Stimulated activated CD4-positive, alpha-beta T cell treated with anti-CD3 and anti-CD28 coated beads, Interleukin-15, amount 100 ng/mL, for 1 hour (primary cell): ENCODE results near the gene DPCD.

Source experiments
- DNase-seq, 2 donors: peaks; one replicate each; pipeline ENCODE4 v3.0.0-alpha.2; 2020; ENCODE audit warnings: low read depth in 1 of 2, low spot score in 1 of 2

Gene DPCD

DNA sequence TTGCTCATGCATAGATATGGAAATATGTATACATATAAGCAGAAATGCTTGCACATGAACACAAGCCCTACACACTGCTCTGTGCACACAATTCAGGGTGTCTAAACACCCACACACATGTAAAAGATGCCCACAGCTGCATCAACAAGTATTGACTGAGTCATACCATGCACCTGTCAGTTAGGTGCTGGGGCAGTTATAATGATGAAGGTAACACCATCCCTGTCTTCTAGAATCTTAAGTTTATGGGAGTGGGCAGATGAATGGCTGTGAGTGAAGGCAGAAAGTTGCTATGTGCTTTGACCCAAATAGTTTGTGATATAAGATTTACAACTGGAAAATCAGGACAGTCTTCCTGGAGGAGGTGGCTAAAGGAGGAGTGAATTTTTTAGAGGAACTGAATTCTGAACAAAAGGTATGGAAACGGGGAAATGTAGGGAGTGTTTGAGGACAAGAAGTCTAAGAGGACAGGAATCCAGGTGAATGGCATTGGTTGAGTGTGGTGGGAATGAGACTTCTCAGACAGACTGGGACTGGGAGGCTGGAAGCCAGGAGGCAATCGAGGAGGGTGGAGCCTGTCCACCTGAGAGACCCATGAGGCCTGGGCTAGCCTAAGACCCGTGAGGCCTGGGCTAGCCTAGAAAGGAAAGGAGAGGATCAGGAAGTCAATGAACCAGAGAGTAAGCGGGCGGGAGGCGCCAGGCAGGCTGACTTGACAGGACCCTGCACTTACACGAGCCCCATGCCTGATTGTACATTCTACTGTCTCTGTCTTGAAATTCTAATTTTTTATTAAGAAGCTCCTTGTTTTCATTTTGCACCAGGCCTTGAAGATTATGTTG, 20.7 kb upstream of the DPCD start:
- DNase-seq = no peak

DNA sequence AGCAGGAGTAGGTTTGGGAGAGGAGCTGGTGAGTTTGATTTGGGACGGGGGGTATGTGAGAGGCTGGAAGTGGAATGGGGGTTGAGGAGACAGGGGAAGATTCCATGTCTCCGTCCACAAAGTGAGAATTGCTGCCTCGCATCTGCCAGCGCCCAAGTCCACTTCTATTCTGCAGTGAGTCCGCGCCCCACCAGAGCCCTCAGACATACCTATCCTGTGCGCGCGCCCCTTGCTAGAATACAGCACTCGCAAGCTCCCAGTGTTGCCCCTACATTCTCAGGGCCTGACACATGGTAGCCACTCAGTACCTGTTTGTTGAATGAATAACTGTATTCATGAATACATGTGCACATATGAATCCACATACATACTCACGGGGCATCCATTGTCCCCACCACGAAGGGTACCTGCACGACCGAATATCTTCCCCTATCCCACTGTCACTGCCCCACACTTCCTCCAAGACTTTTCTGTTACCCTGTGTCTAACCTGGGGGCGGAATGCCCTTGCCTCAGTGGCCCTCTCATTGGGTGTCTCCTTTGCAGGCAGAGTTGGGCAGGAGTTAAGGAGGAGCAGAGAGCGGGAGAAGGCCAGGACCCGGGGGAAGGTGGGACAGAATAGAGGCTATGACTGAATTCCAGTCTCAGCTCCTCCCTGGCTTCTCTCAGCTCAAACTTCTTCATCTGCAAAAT, 19.9 kb upstream of the DPCD start:
- no peak for DNase-seq

DNA sequence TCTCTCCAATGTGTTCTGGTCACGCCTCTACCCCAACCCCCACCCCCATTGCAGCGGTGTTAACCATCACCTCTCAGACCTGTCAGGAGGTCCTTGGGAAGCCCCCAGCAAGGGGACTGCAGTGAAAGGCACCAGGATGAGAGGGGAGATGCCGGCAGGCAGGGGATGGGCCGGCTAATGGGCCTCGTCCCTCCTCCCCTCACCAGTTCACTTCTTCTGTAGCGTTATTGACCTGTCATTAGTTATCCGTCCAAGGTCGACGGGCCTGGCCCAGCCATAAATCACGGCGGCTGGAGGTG, 18.8 kb upstream of the DPCD start:
- no peak for DNase-seq

GRCh38 chr10:101569622-101570427, 18.3 kb upstream of the DPCD start:
- DNase-seq = peak; percentile 61 to 74

GRCh38 chr10:101570428-101571270, 17.5 kb upstream of the DPCD start:
- no peak for DNase-seq

GRCh38 chr10:101571271-101571925, 16.7 kb upstream of the DPCD start:
- DNase-seq = no peak

GRCh38 chr10:101572126-101572525, 16.0 kb upstream of the DPCD start:
- DNase-seq = no peak

GRCh38 chr10:101572785-101573184, 15.3 kb upstream of the DPCD start:
- DNase-seq = no peak

DNA sequence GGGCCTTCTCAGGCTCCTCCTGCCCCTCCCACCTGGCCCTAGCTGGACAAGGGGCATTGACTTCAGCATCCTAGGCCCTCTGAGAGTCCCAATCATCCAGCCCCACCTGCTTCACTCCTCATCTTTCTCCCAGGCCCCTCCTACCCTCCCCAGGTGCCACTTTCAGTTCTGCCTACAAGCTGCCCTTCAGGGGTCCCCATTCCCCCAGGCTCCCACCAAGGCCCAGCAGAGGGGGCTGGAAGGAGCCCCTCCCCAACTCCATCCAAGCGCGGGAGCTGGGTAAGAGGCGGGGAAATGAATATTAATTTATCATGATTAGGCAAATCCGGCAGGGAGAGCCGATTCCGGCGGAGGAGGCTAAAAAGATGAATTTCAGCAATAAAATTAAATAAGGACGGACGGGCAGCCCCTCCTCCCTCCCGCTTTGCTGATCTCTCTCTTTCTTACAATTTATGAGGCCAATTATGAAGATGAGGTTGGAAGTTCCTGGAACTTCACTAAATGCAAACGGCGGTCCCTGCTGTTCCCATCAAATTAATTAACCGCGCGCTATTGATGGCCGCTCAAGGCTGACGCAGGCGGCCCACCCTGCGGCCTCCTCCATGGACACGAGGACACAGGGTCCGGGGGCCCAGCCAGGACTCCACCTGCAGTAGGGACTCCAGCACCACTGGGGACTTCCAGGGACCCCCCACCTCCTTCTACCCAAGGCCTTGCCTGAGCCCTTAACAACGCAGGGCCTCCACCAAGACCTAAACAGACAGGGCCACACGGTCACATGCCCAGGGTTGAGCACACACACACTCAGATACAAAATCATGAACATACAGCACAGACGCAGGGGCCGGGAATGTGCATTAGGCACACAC, 14.0 kb upstream of the DPCD start:
- DNase-seq = no peak

DNA sequence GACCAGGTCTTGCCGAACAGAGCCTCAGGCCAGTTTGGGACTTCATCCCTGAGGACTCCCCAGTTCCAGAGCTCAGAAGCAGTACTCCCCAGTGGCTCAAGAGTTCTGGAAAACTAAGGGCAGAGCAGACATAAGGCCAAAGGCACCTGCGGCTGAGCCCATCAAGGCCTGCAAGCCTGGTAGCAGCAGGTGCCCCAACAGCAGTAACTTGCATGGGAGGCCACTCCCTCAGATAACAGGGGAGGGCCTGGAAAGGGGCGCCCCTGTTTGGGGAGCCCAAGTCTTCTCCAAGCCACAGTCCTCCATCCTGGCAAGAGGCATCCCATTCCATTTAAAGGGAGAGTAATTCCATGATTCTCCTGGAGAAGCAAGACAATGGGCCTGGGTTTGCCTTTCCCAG, 13.0 kb upstream of the DPCD start:
- DNase-seq = no peak

DNA sequence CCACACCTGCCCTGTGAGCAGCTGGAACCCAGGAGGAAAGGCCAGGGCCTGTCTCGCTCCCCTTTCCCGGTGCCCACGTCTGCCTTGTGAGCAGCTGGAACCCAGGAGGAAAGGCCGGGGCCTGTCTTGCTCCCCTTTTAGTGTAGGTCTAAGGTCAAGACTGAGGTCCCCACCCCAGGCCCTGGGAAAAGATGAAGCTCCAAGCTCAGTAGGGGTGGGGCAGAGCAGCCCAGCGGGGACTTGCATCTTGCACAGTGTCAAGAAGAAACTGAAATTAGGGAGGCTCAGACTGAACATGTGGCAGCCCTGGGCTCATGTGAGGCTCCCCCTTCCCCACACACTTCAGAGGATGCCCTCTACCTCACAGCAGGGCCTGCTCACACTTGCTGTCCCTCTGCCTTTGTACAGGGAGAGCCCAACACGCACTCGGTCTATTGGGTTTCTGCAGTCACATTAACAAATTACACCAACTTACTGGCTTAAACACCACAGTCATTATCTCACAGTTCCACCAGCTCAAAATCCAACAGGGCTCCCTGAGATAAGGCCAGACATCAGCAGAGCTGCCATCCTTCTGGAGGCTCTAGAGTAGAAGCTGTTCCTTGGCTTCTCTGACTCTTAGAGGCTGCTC, 12.4 kb upstream of the DPCD start:
- no peak for DNase-seq

DNA sequence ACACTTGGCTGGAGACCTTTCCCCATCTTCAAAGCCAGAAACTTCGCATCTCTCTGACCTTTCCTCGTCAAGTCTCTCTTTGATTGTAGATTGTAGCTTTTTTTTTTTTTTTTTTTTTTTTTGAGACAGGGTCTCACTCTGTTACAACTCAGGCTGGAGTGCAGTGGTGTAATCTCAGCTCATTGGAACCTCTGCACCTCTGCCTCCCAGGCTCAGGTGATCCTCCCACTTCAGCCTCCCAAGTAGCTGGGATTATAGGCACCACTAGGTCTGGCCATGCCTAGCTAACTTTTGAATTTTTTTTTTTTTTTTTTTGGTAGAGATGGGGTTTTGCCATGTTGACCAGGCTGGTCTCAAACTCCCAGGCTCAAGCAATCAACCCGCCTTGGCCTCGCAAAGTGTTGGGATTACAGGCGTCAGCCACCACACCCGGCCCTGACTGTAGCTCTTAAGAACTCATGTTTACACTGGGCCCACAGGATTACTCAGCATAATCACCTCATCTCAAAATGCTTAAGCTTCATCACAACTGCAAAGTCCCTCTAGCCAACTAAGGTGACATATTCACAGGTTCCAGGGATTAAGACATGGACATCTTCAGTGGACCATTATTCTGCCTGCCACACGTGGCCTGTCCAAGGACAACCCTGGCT, 11.8 kb upstream of the DPCD start:
- DNase-seq = no peak

DNA sequence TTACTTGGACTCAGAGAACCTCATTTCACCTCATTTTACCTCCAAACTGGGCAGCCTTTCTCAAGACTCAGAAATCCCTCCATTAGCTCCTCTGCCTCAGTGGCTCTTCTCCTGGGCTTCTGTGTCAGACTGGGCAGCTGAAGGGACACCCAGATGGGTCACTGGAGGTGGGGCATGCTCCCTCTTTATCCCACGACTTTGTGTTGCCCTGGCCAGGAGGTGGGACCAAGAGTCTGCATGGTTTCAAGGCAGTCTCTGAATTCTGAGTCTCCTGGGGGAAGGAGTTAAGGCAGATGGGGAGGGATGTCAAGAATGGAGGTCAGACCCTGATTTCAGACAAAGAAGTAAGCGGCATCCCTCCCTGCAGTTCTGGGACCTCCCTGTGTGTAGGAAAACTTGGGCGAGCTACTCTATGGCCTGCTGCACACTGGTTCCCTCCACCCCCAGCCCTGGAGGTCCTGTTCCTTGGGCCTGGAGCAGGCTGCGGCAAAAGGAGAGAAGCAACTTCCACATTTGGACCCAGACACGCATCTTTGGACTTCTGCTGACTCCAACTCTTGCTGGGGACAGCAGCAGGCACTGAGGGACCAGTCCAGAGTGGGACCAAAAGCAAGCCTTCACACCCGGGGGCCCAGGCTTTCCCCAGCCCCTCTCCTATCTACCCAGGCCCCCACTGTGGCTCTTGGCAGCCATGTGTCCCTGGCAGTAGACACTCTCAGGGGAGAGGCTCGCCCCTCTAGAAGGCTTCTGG, 10.8 kb upstream of the DPCD start:
- no peak for DNase-seq

DNA sequence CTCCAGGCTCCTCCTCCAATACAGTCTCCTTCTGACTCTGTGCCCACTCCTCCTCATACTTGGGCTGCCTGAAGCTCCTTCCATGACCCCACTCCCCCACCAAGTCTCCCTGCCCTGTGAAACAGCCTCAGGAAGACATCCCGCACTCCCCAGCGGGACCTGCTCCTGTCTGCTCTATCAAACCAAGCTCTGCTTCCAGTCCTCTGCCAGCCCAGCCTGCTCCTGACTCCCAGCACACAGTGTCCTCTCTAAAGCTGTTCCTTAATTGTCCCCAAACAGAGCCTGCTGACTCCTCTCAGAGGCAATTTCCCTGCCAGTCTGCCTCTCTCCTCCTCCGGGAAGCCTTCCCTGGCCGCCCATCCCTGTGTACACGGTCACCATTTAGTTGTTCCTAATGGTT, 9.9 kb upstream of the DPCD start:
- DNase-seq = no peak

GRCh38 chr10:101578803-101579515, 9.2 kb upstream of the DPCD start:
- no peak for DNase-seq

DNA sequence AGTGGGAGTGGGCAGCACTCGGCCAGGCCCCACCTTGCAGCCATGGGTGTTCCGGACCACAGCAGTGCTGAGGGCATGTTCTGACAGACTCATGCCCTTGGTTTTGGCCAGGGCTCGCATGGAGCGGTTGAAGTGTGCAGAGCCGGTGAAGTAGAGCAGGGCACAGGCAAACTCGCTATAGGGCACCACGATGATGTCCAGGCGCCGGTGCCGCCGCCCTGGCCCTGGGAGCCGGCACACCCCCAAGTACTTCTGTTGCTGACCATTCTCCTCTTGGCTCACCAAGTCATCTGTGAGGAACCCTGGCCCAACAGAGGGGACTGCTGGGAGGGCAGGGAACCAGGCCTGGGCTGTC, 8.6 kb upstream of the DPCD start:
- no peak for DNase-seq
